GM23248 (cell line): ENCODE measurements around the gene POFUT2. TPM values are rescaled to one million over a fixed set of nuclear protein-coding genes. Genes with fewer than 3 reads are reported as not detected.

Source experiments
- DNase-seq: peaks from one replicate; pipeline ENCODE4 v3.0.0-alpha.2; 2015
- H2AFZ ChIP-seq: fragments of 200-600 bp; sonication (generic); 2 replicates; pipeline ENCODE4 v1.6.1; 2016; ENCODE audit warnings: antibody characterized with exemption
- H3F3A ChIP-seq: fragments of 200-600 bp; sonication (generic); 2 replicates; pipeline ENCODE4 v1.6.1; 2016; ENCODE audit warnings: mild to moderate bottlenecking, antibody characterized with exemption, mixed run types; ENCODE audit not compliant: insufficient read depth
- H3K27ac ChIP-seq: fragments of 200-600 bp; sonication (generic); 2 replicates; pipeline ENCODE4 v1.5.1; 2016; ENCODE audit warnings: mild to moderate bottlenecking
- H3K27me3 ChIP-seq: fragments of 200-600 bp; sonication (generic); replicated peaks from 2 replicates; pipeline ENCODE4 v1.6.1; 2016; ENCODE audit warnings: mild to moderate bottlenecking; ENCODE audit not compliant: insufficient read depth
- H3K36me3 ChIP-seq: fragments of 200-600 bp; sonication (generic); 2 replicates; pipeline ENCODE4 v1.6.1; 2016; ENCODE audit warnings: low read depth, mild to moderate bottlenecking
- H3K4me1 ChIP-seq: fragments of 200-600 bp; sonication (generic); 2 replicates; pipeline ENCODE4 v1.6.1; 2016; ENCODE audit warnings: mild to moderate bottlenecking; ENCODE audit not compliant: insufficient read depth
- H3K4me2 ChIP-seq: fragments of 200-600 bp; sonication (generic); one replicate; pipeline ENCODE4 v1.6.1; 2016; ENCODE audit warnings: mild to moderate bottlenecking; ENCODE audit not compliant: unreplicated experiment
- H3K4me3 ChIP-seq: fragments of 200-600 bp; sonication (generic); 2 replicates; pipeline ENCODE4 v1.5.1; 2016; ENCODE audit warnings: mild to moderate bottlenecking
- H3K79me2 ChIP-seq: fragments of 200-600 bp; sonication (generic); 2 replicates; pipeline ENCODE4 v1.6.1; 2016; ENCODE audit warnings: mild to moderate bottlenecking; ENCODE audit not compliant: insufficient read depth
- H3K9ac ChIP-seq: fragments of 200-600 bp; sonication (generic); 2 replicates; pipeline ENCODE4 v1.6.1; 2016; ENCODE audit warnings: mild to moderate bottlenecking
- H3K9me2 ChIP-seq: fragments of 200-600 bp; sonication (generic); 2 replicates; pipeline ENCODE4 v1.6.1; 2016; ENCODE audit warnings: mixed run types, mild to moderate bottlenecking, moderate library complexity; ENCODE audit not compliant: insufficient read depth
- H3K9me3 ChIP-seq: fragments of 200-600 bp; sonication (generic); one replicate; pipeline ENCODE4 v1.6.1; 2017; ENCODE audit warnings: low read depth
- H4K20me1 ChIP-seq: fragments of 200-600 bp; sonication (generic); 2 replicates; pipeline ENCODE4 v1.6.0; 2016; ENCODE audit not compliant: insufficient read depth
- EZH2 ChIP-seq: fragments of 200-600 bp; sonication (generic); IDR thresholded peaks from 2 replicates; pipeline ENCODE4 v1.6.1; 2018; ENCODE audit warnings: antibody characterized with exemption, mild to moderate bottlenecking; ENCODE audit not compliant: insufficient read depth, poor library complexity, severe bottlenecking
- EZH2phosphoT487 ChIP-seq: fragments of 200-600 bp; sonication (generic); IDR thresholded peaks from 2 replicates; pipeline ENCODE4 v1.6.1; 2018; ENCODE audit warnings: antibody characterized with exemption, moderate library complexity, mild to moderate bottlenecking, low read depth; ENCODE audit not compliant: insufficient read depth
- WGBS, 2 experiments: methylation state at CpG; one replicate each; pipeline ENCODE4 v1.1.6; 2015 to 2017; ENCODE audit warnings: low lambda C conversion rate in 2 of 2, low coverage in 1 of 2; ENCODE audit errors: missing lambda C conversion rate in 2 of 2; 5-methylcytosine and 5-hydroxymethylcytosine counted together
- in situ Hi-C: fragments of 300-500 bp; cut with MboI; formaldehyde crosslinking; loops from 2 replicates; pipeline ENCODE4 v1.15.0; 2020
- polyA plus RNA-seq: library from polyadenylated mRNA; unstranded; fragments of >200 nt; fragmentation: Nextera tagmentation; extraction: Ambion mirVana; gene quantifications from 2 replicates; pipeline ENCODE4 v1.2.1, GENCODE V29; 2016
- total RNA-seq: library from RNA; depleted of rRNA; stranded (reverse); fragments of >200 nt; shearing (Covaris generic); gene quantifications from 2 replicates; pipeline ENCODE4 v1.2.3, GENCODE V29; 2014

Gene POFUT2
- total and polyA plus RNA-seq, 2 experiments from 2014 or later = 30.1 to 48.2 TPM

- no peak overlapping the region for H3K27ac ChIP-seq
- 95% methylated on average over 23 of the region's 23 CpGs for WGBS, 2 experiments
- peaks cover 26% of the 10 kb centered on the region for H3K4me1 ChIP-seq
- no peak overlapping the region for H3K4me3 ChIP-seq
- H3K9ac ChIP-seq = no peak overlapping the region
- H3K79me2 ChIP-seq = no peaks in the 10 kb centered on the region
- H3K9me2 ChIP-seq = no peaks in the 10 kb centered on the region
- DNase-seq = no peak
- H3K27me3 ChIP-seq = no peaks in the 10 kb centered on the region
- H3F3A ChIP-seq = 0 out of 2 replicates have a peak, but pooled peaks cover 4% of the 10 kb centered on the region
- H3K9me3 ChIP-seq = no peaks in the 10 kb centered on the region
- no peaks in the 10 kb centered on the region for H4K20me1 ChIP-seq
- TF ChIP-seq EZH2 (no peak), EZH2phosphoT487 (no peak)
- no peak overlapping the region for H2AFZ ChIP-seq
- in situ Hi-C loops = no loop called here
- H3K4me2 ChIP-seq = no peak overlapping the region
- no peaks in the 10 kb centered on the region for H3K36me3 ChIP-seq
Measured at GRCh38 chr21:45327441-45328197, 39.9 kb upstream of the POFUT2 start.

DNA sequence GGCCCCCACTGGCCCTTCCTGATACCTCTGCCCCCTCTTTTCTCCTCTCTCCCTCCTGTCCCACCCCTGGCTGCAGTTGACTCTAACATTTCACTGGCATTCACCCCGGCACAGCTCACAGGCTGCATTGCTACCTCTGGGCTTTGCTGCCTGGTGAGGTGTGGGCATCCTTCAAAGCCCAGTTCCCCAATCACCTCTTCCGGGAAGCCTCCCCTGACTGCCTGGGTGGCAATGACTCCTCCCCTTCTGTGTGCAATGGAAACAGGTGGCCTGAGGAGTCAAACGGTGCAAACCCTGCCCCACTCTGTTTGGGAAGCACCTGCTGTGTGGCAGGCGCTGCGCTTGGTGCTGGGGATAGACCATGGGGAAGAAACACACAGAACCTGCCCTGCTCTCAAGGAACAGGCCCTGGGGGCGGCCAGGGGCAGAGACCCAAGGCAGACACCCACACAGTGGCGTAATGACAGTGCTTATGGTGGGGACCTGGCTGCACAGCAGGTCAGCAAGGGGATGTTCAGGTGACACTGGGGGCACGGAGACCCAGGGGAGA lies 39.3 kb upstream of the POFUT2 start:
- Histone ChIP-seq H3K9ac (no peak overlapping the region), H3K4me1 (peaks cover 27% of the 10 kb centered on the region), H3K9me2 (no peaks in the 10 kb centered on the region), H4K20me1 (no peaks in the 10 kb centered on the region), H3K4me3 (no peak overlapping the region), H3K27ac (no peak overlapping the region), H3K79me2 (no peaks in the 10 kb centered on the region), H3K36me3 (no peaks in the 10 kb centered on the region), H3F3A (0 out of 2 replicates have a peak, but pooled peaks cover 4% of the 10 kb centered on the region), H3K9me3 (no peaks in the 10 kb centered on the region), H2AFZ (no peak overlapping the region), H3K27me3 (no peaks in the 10 kb centered on the region), H3K4me2 (no peak overlapping the region)
- TF ChIP-seq EZH2phosphoT487 (no peak), EZH2 (no peak)
- DNase-seq = no peak
- in situ Hi-C loops = no loop called here
- 95 to 97% methylated on average over 8 of the region's 8 CpGs for WGBS, 2 experiments

- Histone ChIP-seq H3K4me2 (no peak overlapping the region), H3K9ac (no peak overlapping the region), H3K9me2 (no peaks in the 10 kb centered on the region), H3K4me1 (peaks cover 27% of the 10 kb centered on the region), H3K27ac (no peak overlapping the region), H4K20me1 (no peaks in the 10 kb centered on the region), H3F3A (0 out of 2 replicates have a peak, but pooled peaks cover 4% of the 10 kb centered on the region), H3K9me3 (no peaks in the 10 kb centered on the region), H3K36me3 (no peaks in the 10 kb centered on the region), H2AFZ (no peak overlapping the region), H3K4me3 (no peak overlapping the region), H3K79me2 (no peaks in the 10 kb centered on the region), H3K27me3 (no peaks in the 10 kb centered on the region)
- TF ChIP-seq EZH2phosphoT487 (no peak), EZH2 (no peak)
- 69 to 70% methylated on average over 25 of the region's 25 CpGs for WGBS, 2 experiments
- in situ Hi-C loops = no loop called here
- DNase-seq = peak; percentile 83
Measured at GRCh38 chr21:45326169-45326851, 38.6 kb upstream of the POFUT2 start.

GRCh38 chr21:45325206-45326168 lies 37.8 kb upstream of the POFUT2 start:
- no peak for TF ChIP-seq EZH2phosphoT487
- no peak for TF ChIP-seq EZH2
- Histone ChIP-seq H3K27me3 (no peaks in the 10 kb centered on the region), H3K9ac (no peak overlapping the region), H3K36me3 (no peaks in the 10 kb centered on the region), H3K9me3 (no peaks in the 10 kb centered on the region), H3K4me3 (no peak overlapping the region), H3K27ac (no peak overlapping the region), H4K20me1 (no peaks in the 10 kb centered on the region), H2AFZ (no peak overlapping the region), H3F3A (0 out of 2 replicates have a peak, but pooled peaks cover 4% of the 10 kb centered on the region), H3K4me1 (peaks cover 25% of the 10 kb centered on the region), H3K79me2 (no peaks in the 10 kb centered on the region), H3K4me2 (no peak overlapping the region), H3K9me2 (no peaks in the 10 kb centered on the region)
- 48 to 61% methylated on average over 24 to 32 of the region's 32 CpGs for whole genome bisulfite sequencing, 2 experiments
- in situ Hi-C loops = no loop called here
- DNase-seq = no peak
